ENCODE data around the gene CASK. TPM values are rescaled to one million over a fixed set of nuclear protein-coding genes. Genes with fewer than 3 reads are reported as not detected.
A peak's percentile ranks its signal among the peaks of the same experiment; 100 is the strongest.
"Not testable (repeated sequence)": the region's sequence is repeated elsewhere in the genome, so short reads cannot be mapped to it uniquely, and the experiment has no call there.

The CASK gene
- total RNA-seq, 1 donor from 2014 or later, result 38.2 TPM

- no peak overlapping the region for H3K4me3 ChIP-seq
- ATAC-seq, result peak in 1 of 2 donors; percentile 35
- H3K9me3 ChIP-seq, result no peaks in the 10 kb centered on the region
- peaks cover 9% of the 10 kb centered on the region for H3K4me1 ChIP-seq
- H3K27me3 ChIP-seq (ENCODE audit: low read depth), result no peaks in the 10 kb centered on the region
- DNase-seq, result no peak
- intact Hi-C loops (cut with DNase I), result no loop called here
- H3K27ac ChIP-seq, result no peak overlapping the region
- H3K36me3 ChIP-seq, result no peaks in the 10 kb centered on the region
- TF ChIP-seq, protein P1, sequence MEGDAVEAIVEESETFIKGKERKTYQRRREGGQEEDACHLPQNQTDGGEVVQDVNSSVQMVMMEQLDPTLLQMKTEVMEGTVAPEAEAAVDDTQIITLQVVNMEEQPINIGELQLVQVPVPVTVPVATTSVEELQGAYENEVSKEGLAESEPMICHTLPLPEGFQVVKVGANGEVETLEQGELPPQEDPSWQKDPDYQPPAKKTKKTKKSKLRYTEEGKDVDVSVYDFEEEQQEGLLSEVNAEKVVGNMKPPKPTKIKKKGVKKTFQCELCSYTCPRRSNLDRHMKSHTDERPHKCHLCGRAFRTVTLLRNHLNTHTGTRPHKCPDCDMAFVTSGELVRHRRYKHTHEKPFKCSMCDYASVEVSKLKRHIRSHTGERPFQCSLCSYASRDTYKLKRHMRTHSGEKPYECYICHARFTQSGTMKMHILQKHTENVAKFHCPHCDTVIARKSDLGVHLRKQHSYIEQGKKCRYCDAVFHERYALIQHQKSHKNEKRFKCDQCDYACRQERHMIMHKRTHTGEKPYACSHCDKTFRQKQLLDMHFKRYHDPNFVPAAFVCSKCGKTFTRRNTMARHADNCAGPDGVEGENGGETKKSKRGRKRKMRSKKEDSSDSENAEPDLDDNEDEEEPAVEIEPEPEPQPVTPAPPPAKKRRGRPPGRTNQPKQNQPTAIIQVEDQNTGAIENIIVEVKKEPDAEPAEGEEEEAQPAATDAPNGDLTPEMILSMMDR (IDR thresholded peaks at IDR 0.05), result no peak
Observed at GRCh38 chrX:41722816-41723618, 200.3 kb downstream of the CASK start.

DNA sequence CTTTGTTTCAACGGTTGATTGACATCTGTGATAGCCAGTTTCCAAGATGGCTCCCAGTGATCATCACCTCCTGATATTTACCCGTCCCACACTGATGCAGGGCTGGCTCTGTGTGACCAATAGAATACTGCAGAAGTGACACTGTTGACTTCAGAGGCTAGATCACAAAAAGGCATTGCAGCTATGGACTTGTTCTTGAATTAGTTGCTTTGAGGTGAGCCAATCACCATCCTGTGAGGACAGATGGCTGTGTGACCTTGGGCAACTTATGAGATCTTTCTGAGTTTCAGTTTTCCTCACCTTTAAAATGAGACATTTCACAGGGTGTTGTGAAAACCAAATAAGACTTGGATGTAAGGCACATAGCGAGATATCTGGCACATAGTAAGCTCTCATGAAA, 201.1 kb downstream of the CASK start:
- no peak overlapping the region for H3K27ac ChIP-seq
- peaks cover 9% of the 10 kb centered on the region for H3K4me1 ChIP-seq
- H3K36me3 ChIP-seq, result no peaks in the 10 kb centered on the region
- no peak overlapping the region for H3K4me3 ChIP-seq
- H3K27me3 ChIP-seq (ENCODE audit: low read depth), result no peaks in the 10 kb centered on the region
- intact Hi-C loops (cut with DNase I), result no loop called here
- DNase-seq (no peak), ATAC-seq (no peak)
- TF ChIP-seq, protein P1 (IDR thresholded peaks at IDR 0.05), result no peak
- H3K9me3 ChIP-seq, result no peaks in the 10 kb centered on the region

DNA sequence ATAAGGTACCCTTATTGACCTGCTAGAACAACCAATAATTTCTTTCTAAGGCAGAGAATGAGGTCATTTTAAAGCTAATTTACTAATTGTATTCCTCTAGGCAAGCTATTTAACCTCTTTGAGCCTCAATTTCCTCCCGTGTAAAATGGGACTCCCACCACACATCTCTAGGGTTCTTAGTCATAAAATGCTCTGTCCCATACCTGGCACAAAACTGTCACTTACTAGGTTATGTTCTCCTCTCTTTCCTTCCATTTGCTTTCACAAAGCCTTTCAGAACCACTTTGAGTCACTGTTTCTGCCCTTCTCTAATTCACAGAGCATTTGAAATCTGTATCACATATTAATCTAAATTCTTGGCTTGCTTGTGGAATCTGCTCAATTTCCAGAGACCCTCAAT, 201.8 kb downstream of the CASK start:
- H3K27ac ChIP-seq, result no peak overlapping the region
- ATAC-seq (no peak), DNase-seq (no peak)
- no peaks in the 10 kb centered on the region for H3K9me3 ChIP-seq
- H3K4me1 ChIP-seq, result peaks cover 9% of the 10 kb centered on the region
- H3K4me3 ChIP-seq, result no peak overlapping the region
- no peaks in the 10 kb centered on the region for H3K27me3 ChIP-seq (ENCODE audit: low read depth)
- TF ChIP-seq, protein P1 (IDR thresholded peaks at IDR 0.05), result no peak
- H3K36me3 ChIP-seq, result no peaks in the 10 kb centered on the region
- intact Hi-C loops (cut with DNase I), result no loop called here

DNA sequence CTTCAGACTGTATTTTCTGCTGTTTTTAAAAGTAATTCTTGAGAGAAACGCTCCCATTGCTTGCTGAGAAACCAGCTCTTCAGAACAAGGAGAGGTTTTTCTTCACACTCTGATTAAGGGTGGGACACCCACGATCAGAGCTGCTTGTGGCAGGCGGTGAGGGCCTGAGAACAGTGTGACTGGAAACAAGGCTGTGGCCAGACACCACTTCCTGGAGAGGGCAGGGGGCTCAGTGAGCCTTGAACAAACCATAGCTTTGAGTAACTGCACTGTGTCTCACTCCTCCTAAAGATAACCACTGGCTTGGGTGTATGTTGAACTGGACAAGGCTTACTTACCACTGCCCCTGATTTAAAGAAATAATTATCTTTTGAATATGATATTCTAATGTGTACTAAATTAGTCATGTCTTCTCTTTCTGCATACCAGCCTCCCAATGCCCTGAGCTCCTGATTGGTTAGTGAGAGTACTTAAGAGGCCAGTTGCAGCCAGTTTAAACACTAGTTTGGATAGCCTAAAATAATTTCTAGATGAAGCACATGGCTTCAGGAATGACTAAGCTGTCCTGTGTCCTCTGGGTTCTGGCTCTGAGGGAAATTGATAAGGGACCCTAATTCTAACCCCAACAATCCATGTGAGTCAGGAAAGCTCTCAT, 203.1 kb downstream of the CASK start:
- Histone ChIP-seq H3K36me3 (no peaks in the 10 kb centered on the region), H3K4me1 (peaks cover 9% of the 10 kb centered on the region), H3K9me3 (no peaks in the 10 kb centered on the region), H3K27ac (no peak overlapping the region), H3K4me3 (no peak overlapping the region), H3K27me3 (ENCODE audit: low read depth) (no peaks in the 10 kb centered on the region)
- TF ChIP-seq, protein P1 (IDR thresholded peaks at IDR 0.05), result no peak
- DNase-seq (no peak), ATAC-seq (peak; percentile 29 to 44)
- intact Hi-C loops (cut with DNase I), result no loop called here

DNA sequence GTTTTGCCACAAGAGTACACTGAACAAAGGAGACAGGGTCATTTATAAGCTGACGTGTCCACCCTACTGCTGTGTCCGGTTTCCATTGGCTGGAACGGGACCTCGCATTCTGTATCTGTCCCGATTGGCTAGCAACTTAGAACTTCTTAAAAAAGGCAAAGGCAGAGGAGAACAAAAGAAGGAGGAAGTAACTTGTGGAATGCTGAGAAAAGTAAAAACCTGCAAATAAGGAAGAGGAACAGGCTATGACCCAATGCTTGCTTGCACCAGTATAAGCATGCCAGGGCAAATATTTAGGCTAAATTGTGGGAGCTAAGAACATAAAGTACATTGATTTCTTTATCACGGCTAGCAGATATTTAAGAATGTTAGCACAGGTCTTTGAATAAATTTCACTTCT, 203.7 kb downstream of the CASK start:
- DNase-seq; ATAC-seq; H3K27ac ChIP-seq; H3K4me3 ChIP-seq; H3K4me1 ChIP-seq; H3K27me3 ChIP-seq (ENCODE audit: low read depth); H3K36me3 ChIP-seq; H3K9me3 ChIP-seq; intact Hi-C loops (cut with DNase I): not testable (repeated sequence)

All from lower lobe of right lung (tissue), 2 donors.